H1 (cell line): ENCODE data around the gene ARL14EPL. TPM values are rescaled to one million over a fixed set of nuclear protein-coding genes. Genes with fewer than 3 reads are reported as not detected.

Source experiments
- CTCF ChIA-PET: fragments of 300-600 bp; sonication (Branson Sonifier 250); formaldehyde crosslinking; loops from one replicate; lab custom pipeline; 2021; ENCODE audit not compliant: partially characterized antibody; lab: Charles Lee
- POLR2A ChIA-PET: fragments of 300-600 bp; sonication (Branson Sonifier 250); formaldehyde crosslinking; loops from one replicate; lab custom pipeline; 2021; ENCODE audit warnings: inconsistent platforms; ENCODE audit not compliant: partially characterized antibody; lab: Charles Lee
- DNase-seq, 2 experiments: peaks; one replicate each; pipeline versions ENCODE4 v3.0.0 to v3.0.0-alpha.2; 2010 to 2022; ENCODE audit warnings: low spot score in 2 of 2, low read depth in 1 of 2, mixed read lengths in 1 of 2
- FAIRE-seq: peaks from 2 replicates; lab custom pipeline; 2011; peaks lifted over from hg19 to GRCh38; lab: Jason Lieb, UNC
- H2AFZ ChIP-seq: 2 replicates; pipeline ENCODE4 v1.8.1; 2012; ENCODE audit warnings: low read length, inconsistent platforms
- H2AK5ac ChIP-seq: 2 replicates; pipeline ENCODE4 v1.6.1; 2013; ENCODE audit warnings: low read depth, low read length
- H2BK120ac ChIP-seq: replicated peaks from 2 replicates; pipeline ENCODE3; 2013; ENCODE audit warnings: low read depth, low read length, inconsistent platforms
- H2BK12ac ChIP-seq: 2 replicates; pipeline ENCODE4 v1.6.1; 2013; ENCODE audit warnings: low read depth, low read length
- H2BK15ac ChIP-seq: 2 replicates; pipeline ENCODE4 v1.6.1; 2013; ENCODE audit warnings: low read length
- H2BK20ac ChIP-seq: 2 replicates; pipeline ENCODE4 v1.6.1; 2013; ENCODE audit warnings: low read length
- H2BK5ac ChIP-seq: 2 replicates; pipeline ENCODE4 v1.6.1; 2013; ENCODE audit warnings: low read depth, low read length
- H3K14ac ChIP-seq: 2 replicates; pipeline ENCODE4 v1.6.1; 2013; ENCODE audit warnings: inconsistent platforms; ENCODE audit not compliant: insufficient read length
- H3K18ac ChIP-seq: 2 replicates; pipeline ENCODE4 v1.6.1; 2013; ENCODE audit warnings: low read length; ENCODE audit errors: extremely low read depth
- H3K23ac ChIP-seq: 2 replicates; pipeline ENCODE4 v1.6.1; 2013; ENCODE audit warnings: inconsistent platforms; ENCODE audit not compliant: insufficient read length
- H3K23me2 ChIP-seq: 2 replicates; pipeline ENCODE4 v1.6.1; 2013; ENCODE audit warnings: low read depth, low read length
- H3K27ac ChIP-seq: 2 replicates; pipeline ENCODE4 v1.6.1; 2011; ENCODE audit warnings: low read depth, low read length, inconsistent platforms
- H3K27me3 ChIP-seq, 4 experiments: replicated peaks in 1 of 4; 1 replicate in 1 of 4; 2 replicates in 3 of 4; pipeline versions ENCODE4 v1.6.1 to v1.8.1; 2011 to 2013; ENCODE audit warnings: low read length in 3 of 4, mild to moderate bottlenecking in 3 of 4, inconsistent platforms in 2 of 4, mixed read lengths in 2 of 4, moderate library complexity in 1 of 4; ENCODE audit not compliant: control insufficient read depth in 3 of 4, insufficient read depth in 3 of 4; ENCODE audit errors: extremely low read depth in 1 of 4
- H3K36me3 ChIP-seq, 4 experiments: 2 replicates each; pipeline versions ENCODE4 v1.6.1 to v1.8.1; 2011 to 2013; ENCODE audit warnings: mild to moderate bottlenecking in 4 of 4, low read length in 3 of 4, moderate library complexity in 2 of 4, control low read depth in 1 of 4, inconsistent platforms in 1 of 4; ENCODE audit not compliant: insufficient read depth in 4 of 4, control insufficient read depth in 2 of 4
- H3K4ac ChIP-seq: replicated peaks from 2 replicates; pipeline ENCODE3; 2013; ENCODE audit warnings: low read length, low read depth, mixed read lengths, inconsistent platforms; ENCODE audit not compliant: insufficient read length
- H3K4me1 ChIP-seq, 4 experiments: replicated peaks in 1 of 4; 1 replicate in 1 of 4; 2 replicates in 3 of 4; pipeline versions ENCODE4 v1.6.1 to v1.8.1; 2011 to 2013; ENCODE audit warnings: low read length in 3 of 4, inconsistent platforms in 2 of 4, mixed read lengths in 1 of 4; ENCODE audit not compliant: insufficient read depth in 4 of 4, control insufficient read depth in 3 of 4
- H3K4me2 ChIP-seq, 2 experiments: 2 replicates each; pipeline versions ENCODE4 v1.6.1 to v1.8.1; 2011 to 2013; ENCODE audit warnings: low read depth in 2 of 2, low read length in 2 of 2, control low read depth in 1 of 2, inconsistent platforms in 1 of 2, mild to moderate bottlenecking in 1 of 2; ENCODE audit not compliant: insufficient read depth in 1 of 2
- H3K4me3 ChIP-seq, 4 experiments: fragments of 200-600, 300-600 bp in 1 of 4; sonication (generic), shearing (Covaris generic), sonication (Bioruptor Twin) in 1 of 4; 2 replicates each; pipeline versions ENCODE4 v1.5.1 to v1.8.1; 2011 to 2016; ENCODE audit warnings: low read length in 4 of 4, low read depth in 3 of 4, control low read depth in 2 of 4, inconsistent platforms in 2 of 4, mild to moderate bottlenecking in 2 of 4, mixed read lengths in 1 of 4, moderate library complexity in 1 of 4; ENCODE audit not compliant: insufficient read depth in 2 of 4; ENCODE audit errors: extremely low read depth in 1 of 4
- H3K56ac ChIP-seq: replicated peaks from 2 replicates; pipeline ENCODE3; 2013; ENCODE audit warnings: low read depth, mild to moderate bottlenecking, mixed read lengths, low read length, inconsistent platforms; ENCODE audit not compliant: insufficient read length
- H3K79me1 ChIP-seq: 2 replicates; pipeline ENCODE4 v1.6.1; 2013; ENCODE audit warnings: low read depth, low read length, control low read depth
- H3K79me2 ChIP-seq, 2 experiments: 2 replicates each; pipeline versions ENCODE4 v1.6.1 to v1.8.1; 2012 to 2013; ENCODE audit warnings: low read length in 2 of 2, mild to moderate bottlenecking in 2 of 2, inconsistent platforms in 1 of 2; ENCODE audit not compliant: insufficient read depth in 2 of 2, control insufficient read depth in 1 of 2
- H3K9ac ChIP-seq, 4 experiments: replicated peaks in 1 of 4; 1 replicate in 1 of 4; 2 replicates in 3 of 4; pipeline versions ENCODE4 v1.6.1 to v1.8.1; 2011 to 2013; ENCODE audit warnings: low read depth in 3 of 4, low read length in 3 of 4, control low read depth in 2 of 4, mild to moderate bottlenecking in 2 of 4, moderate library complexity in 2 of 4, inconsistent platforms in 1 of 4; ENCODE audit errors: extremely low read depth in 1 of 4
- H3K9me3 ChIP-seq, 2 experiments: 2 replicates each; pipeline versions ENCODE4 v1.6.1 to v1.8.1; 2012 to 2013; ENCODE audit warnings: mild to moderate bottlenecking in 2 of 2, moderate library complexity in 2 of 2, control low read depth in 1 of 2, inconsistent platforms in 1 of 2, low read depth in 1 of 2, low read length in 1 of 2, mixed read lengths in 1 of 2; ENCODE audit not compliant: insufficient read depth in 2 of 2
- H4K20me1 ChIP-seq, 2 experiments: replicated peaks in 1 of 2; 2 replicates each; pipeline versions ENCODE3 to v1.8.1; 2011 to 2013; ENCODE audit warnings: inconsistent platforms in 2 of 2, low read length in 2 of 2, mild to moderate bottlenecking in 1 of 2; ENCODE audit not compliant: insufficient read depth in 2 of 2, control insufficient read depth in 1 of 2
- H4K5ac ChIP-seq: 2 replicates; pipeline ENCODE4 v1.6.1; 2013; ENCODE audit warnings: low read length, low read depth, mixed read lengths, inconsistent platforms; ENCODE audit not compliant: insufficient read length
- H4K8ac ChIP-seq: 2 replicates; pipeline ENCODE4 v1.8.0; 2013; ENCODE audit warnings: mild to moderate bottlenecking, moderate library complexity, low read length, inconsistent platforms; ENCODE audit not compliant: insufficient read depth; ENCODE audit errors: extremely low read depth
- H4K91ac ChIP-seq: replicated peaks from 2 replicates; pipeline ENCODE3; 2013; ENCODE audit warnings: low read length, mixed read lengths, inconsistent platforms; ENCODE audit not compliant: insufficient read length
- BRCA1 ChIP-seq: IDR thresholded peaks from 2 replicates; pipeline ENCODE4 v1.6.1; 2012; ENCODE audit warnings: low read depth, low read length, improper control_type of control experiment
- HDAC6 ChIP-seq: IDR thresholded peaks from one replicate; pipeline ENCODE4 v1.7.1; 2012; ENCODE audit warnings: low read depth, mild to moderate bottlenecking, inconsistent platforms, low read length, moderate library complexity
- JUND ChIP-seq: IDR thresholded peaks from 2 replicates; pipeline ENCODE4 v1.6.1; 2011; ENCODE audit warnings: mild to moderate bottlenecking, improper control_type of control experiment, low read length
- POLR2A ChIP-seq, 2 experiments: IDR thresholded peaks; 1 replicate in 1 of 2; 2 replicates in 1 of 2; pipeline ENCODE4 v1.6.1; 2011; ENCODE audit warnings: low read depth in 2 of 2, low read length in 2 of 2, mild to moderate bottlenecking in 2 of 2; ENCODE audit errors: control extremely low read depth in 1 of 2
- WGBS, 2 experiments: shearing (Covaris generic) in 1 of 2; methylation state at CpG; one replicate each; pipeline versions ENCODE4 v1.1.6 to v1.1.7; 2013 to 2015; ENCODE audit warnings: low lambda C conversion rate in 2 of 2, mixed read lengths in 2 of 2, inconsistent platforms in 1 of 2, low coverage in 1 of 2, missing lambda C conversion rate in 1 of 2; ENCODE audit not compliant: insufficient replicate concordance in 2 of 2, insufficient coverage in 1 of 2, insufficient read length in 1 of 2; ENCODE audit errors: extremely low coverage in 1 of 2, missing lambda C conversion rate in 1 of 2; 5-methylcytosine and 5-hydroxymethylcytosine counted together
- polyA plus RNA-seq, 7 experiments: library from polyadenylated mRNA; depleted of rRNA in 3 of 7; stranded (reverse) in 5 of 7; unstranded in 2 of 7; fragments of >200 nt in 5 of 7; fragments of 200-250 nt in 2 of 7; gene quantifications; 1 replicate in 5 of 7; 2 replicates in 1 of 7; 4 replicates in 1 of 7; pipeline versions ENCODE4 v1.2.1 to v1.2.3, GENCODE V29; 2011 to 2013; ENCODE audit warnings: missing spikeins in 2 of 7, mixed read lengths in 2 of 7
- total RNA-seq: library from RNA; stranded (reverse); fragmentation: NEBNext Ultra II Directional; extraction: Animal tissue kit (Norgen Biotek cat#: 25700); gene quantifications from 2 replicates; pipeline ENCODE4 v1.2.1, GENCODE V29; 2021

Gene ARL14EPL
- total and polyA plus RNA-seq, 2 of the 8 experiments (the other 6 are each of a cell fraction or from before 2014, with no cell fraction given): not detected

DNA sequence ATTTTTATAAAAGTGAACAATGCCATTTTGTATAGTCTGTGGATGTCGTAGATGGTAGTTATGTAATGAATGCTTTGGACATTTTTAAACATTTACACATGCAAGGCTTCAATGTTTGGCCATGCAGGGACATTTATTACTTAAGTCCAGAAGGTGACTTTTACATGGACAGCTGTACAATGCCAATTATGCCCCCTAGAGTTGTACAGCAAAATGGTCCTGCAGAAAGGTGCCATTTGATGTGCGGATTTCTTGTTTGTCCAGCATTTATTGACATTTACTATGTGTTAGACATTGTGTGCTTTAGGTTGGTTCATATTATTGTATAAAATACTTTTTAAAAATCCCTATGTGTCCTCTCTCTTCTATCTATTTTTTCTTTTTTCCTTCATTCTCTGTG is 30.1 kb downstream of the ARL14EPL start:
- Histone ChIP-seq H3K36me3 (no peaks in the 10 kb centered on the region), H3K4ac (no peak overlapping the region), H2BK20ac (no peak overlapping the region), H2BK12ac (no peak overlapping the region), H4K20me1 (no peaks in the 10 kb centered on the region), H4K91ac (no peak overlapping the region), H2BK5ac (no peak overlapping the region), H3K27me3 (no peaks in the 10 kb centered on the region), H4K8ac (no peak overlapping the region), H3K4me3 (no peak overlapping the region), H2BK120ac (no peak overlapping the region), H2AFZ (no peak overlapping the region), H4K5ac (no peak overlapping the region), H3K18ac (no peak overlapping the region), H3K9ac (no peak overlapping the region), H3K4me1 (no peaks in the 10 kb centered on the region), H3K27ac (no peak overlapping the region), H3K4me2 (no peak overlapping the region), H3K79me1 (no peaks in the 10 kb centered on the region), H2BK15ac (no peak overlapping the region), H3K23me2 (no peaks in the 10 kb centered on the region), H3K23ac (no peak overlapping the region), H3K14ac (no peak overlapping the region), H2AK5ac (no peak overlapping the region), H3K56ac (no peak overlapping the region), H3K79me2 (no peaks in the 10 kb centered on the region), H3K9me3 (no peaks in the 10 kb centered on the region; a peak in 1 of 4 replicates)
- 92% methylated on average over 2 of the region's 2 CpGs; no CpG with 5 or more reads in 1 of the 2 experiments for WGBS, 2 experiments
- CTCF ChIA-PET: no interaction called here
- no peak for DNase-seq
- TF ChIP-seq HDAC6: no peak
- TF ChIP-seq POLR2A (IDR thresholded peaks at IDR 0.05; ENCODE audit: control extremely low read depth in 1 of 2, low read depth in 2 of 2, low read length in 2 of 2): no peak
- no peak for TF ChIP-seq BRCA1
- TF ChIP-seq JUND: no peak
- POLR2A ChIA-PET: no interaction called here
- no peak for FAIRE-seq
